ENCODE measurements around the gene UAP1L1.
A peak's percentile ranks its signal among the peaks of the same experiment; 100 is the strongest.
"Not testable (repeated sequence)": the region's sequence is repeated elsewhere in the genome, so short reads cannot be mapped to it uniquely, and the experiment has no call there.

The UAP1L1 gene

GRCh38 chr9:137056739-137057415 is 20.4 kb upstream of the UAP1L1 start:
- no peak for DNase-seq (ENCODE audit: low spot score)

- no peak for DNase-seq (ENCODE audit: low spot score)
These were observed 19.8 kb upstream of the UAP1L1 start for GRCh38 chr9:137057545-137057944.

DNA sequence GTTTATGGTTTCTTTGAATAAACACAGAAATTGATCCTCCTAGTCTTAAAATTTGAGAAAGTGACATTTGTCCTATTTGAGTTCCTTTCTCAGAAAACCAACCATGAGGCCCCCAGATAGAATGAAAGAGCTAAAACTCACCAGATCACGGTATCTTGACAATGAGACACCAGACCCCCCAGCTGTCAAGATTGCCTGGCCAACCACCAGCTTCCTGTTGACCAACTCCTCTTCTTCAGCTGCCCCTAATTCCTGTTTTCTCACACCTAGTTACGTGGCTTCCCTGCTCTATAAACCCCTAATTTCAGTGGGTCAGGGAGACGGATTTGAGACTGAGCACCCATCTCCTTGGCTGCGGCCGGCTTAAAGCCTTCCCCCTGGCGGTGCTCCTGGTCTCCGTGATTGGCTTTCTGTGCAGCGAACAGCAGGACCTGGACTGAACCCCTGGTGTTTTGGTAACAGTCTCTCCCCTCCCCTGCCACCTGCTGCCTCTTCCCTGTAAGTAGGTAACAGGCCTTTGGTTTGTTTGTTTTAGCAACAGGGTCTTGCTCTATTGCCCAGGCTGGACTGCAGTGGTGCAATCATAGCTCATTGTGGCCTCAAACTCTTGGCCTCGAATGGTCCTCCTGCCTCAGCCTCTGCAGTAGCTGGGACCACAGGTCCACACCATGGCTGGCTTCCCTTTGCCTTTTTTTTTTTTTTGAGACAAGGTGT is 18.6 kb upstream of the UAP1L1 start:
- no peak for DNase-seq (ENCODE audit: low spot score)

GRCh38 chr9:137062384-137062783 is 14.9 kb upstream of the UAP1L1 start:
- DNase-seq (ENCODE audit: low spot score): no peak

DNA sequence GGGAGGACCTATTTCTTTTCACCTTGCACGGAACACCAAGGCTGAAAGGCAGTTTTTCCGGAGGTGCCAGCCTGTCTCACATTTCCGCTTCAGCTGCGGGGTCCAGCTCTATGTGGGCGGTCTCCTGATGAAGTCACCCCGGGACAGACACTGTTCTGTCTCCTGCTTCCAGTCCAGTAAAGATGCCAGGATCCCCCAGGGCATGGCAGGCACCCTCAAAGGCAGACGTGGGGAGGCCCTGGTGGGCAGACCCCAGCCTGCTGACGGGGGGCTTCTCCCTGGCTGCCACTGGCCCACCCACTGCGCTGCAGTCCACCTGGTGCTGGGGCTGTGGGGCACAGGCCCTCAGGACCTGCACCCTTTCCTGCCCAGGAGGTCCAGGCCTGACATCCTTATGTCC is 14.5 kb upstream of the UAP1L1 start:
- not testable (repeated sequence) for DNase-seq (ENCODE audit: low spot score)

DNA sequence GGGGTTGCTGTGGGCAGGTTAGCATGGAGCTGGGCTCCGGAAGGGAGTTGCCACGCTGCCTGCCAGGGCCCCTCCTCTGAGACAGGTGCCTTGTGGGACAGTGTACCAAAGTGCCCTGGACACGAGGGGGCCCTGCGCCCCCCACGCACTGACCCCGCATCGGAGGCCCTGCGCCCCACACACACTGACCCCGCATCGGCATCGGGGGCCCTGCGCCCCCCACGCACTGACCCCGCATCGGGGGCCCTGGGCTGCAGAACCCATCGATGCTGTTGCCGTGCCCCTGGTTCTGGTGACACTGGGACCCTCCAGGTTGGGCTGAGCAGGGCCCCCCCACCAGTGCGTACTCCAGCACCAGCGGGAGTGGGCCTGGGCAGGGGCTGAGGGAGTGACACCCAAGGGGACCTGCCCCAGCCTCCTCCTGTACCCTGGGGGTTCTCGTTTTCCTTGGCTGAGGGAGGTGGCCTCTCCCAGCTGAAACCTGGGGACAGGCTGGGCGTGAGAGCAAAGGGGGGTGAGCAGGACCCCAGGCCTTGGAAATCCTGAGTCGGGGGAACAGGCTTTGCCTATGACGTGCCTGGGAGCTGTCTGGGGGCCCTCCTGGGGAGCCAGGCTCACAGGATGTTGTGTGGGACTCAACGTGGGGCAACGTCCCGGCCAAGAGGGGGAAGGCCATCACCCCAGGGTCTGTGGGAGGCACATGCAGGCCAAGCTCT is 13.8 kb upstream of the UAP1L1 start:
- DNase-seq (ENCODE audit: low spot score): no peak

GRCh38 chr9:137064027-137064879 is 13.1 kb upstream of the UAP1L1 start:
- peak; percentile 64 for DNase-seq (ENCODE audit: low spot score)

DNA sequence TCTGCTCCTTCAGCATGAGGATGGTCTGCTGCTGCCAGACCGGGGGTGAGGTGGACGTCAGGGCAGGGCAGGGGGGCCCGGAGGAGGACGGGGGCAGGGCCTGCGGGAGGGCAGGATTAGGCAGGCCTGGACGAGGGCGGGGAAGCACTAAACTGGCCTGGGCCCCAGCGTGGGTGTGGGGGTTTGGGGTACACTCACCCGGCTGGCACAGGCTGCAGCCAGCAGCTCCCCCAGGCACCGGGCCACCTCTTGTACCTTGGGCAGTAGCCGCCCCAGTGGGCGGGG is 12.5 kb upstream of the UAP1L1 start:
- no peak for DNase-seq (ENCODE audit: low spot score)

- DNase-seq (ENCODE audit: low spot score): no peak
These were observed 11.9 kb upstream of the UAP1L1 start for GRCh38 chr9:137065336-137065967.

DNA sequence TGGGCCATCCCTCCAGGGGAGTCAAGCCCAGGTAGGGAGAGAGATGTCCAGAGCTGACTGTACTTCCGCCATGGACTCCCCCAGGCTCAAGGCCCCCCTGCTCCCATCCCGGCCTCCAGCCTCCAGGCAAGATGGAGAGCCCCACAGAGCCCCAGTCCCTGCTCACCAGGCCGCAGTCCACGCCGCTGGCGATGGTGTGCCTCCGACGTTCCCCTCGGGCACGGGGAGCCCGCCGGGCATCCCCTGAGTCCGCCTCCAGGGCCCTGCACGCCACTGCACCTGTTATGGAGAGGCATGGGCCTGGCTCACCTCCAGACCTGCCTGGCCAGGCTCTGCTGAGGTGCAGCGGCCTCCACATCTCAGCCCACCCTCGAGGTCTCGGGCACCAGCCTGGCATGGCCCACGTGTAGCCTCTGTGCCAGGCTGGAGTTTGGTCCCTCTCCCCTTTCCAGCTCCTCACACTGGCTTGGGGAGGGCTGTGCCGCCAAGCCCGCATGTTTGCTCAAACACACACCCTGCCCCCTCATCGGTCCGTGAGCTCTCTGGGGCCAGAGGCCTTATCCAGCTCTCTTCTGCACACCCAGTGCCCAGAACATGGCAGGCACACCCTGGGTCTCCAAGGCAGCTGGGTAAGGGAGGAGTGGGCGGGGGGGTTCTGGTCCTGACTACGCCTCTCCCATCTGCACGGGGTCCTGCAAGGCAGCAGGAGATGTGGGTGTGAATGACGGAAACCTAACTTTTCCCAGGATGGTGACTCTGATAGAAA is 11.0 kb upstream of the UAP1L1 start:
- DNase-seq (ENCODE audit: low spot score): no peak

DNA sequence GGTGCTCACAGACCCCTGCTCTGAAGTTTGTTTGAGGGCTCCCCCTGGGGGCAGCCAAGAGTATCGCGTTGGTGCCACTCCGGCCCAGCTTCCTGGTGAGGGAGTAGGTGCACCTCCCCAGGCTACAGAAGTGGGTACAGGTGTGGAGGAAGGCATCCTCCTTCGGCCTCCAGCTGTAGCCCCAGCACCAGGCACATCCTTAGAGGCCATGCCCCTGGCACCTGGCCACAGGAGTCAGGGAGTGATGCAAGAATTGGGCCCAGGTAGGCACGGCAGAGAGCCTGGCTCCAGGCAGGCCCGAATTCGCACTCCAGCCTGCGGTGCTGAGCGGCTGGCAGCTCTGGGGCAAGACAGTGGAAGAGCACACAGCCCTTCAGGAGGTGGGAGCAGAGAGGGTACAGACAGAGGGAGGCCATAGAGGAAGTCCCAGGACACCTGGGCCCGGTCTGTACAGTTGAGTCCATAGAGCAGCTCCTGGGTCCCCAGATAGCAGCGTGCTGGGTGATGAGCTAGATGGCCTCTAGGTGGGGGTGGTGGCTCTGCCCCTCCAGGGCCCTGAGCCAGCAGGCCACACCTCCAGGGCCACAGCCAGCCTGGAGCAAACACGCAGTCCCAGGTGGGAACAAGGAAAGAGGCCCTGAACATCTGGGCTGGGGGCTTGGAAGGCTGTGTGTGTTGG is 9.3 kb upstream of the UAP1L1 start:
- DNase-seq (ENCODE audit: low spot score): peak; percentile 79

- DNase-seq (ENCODE audit: low spot score): no peak
These were observed 8.5 kb upstream of the UAP1L1 start for GRCh38 chr9:137068539-137069507.

DNA sequence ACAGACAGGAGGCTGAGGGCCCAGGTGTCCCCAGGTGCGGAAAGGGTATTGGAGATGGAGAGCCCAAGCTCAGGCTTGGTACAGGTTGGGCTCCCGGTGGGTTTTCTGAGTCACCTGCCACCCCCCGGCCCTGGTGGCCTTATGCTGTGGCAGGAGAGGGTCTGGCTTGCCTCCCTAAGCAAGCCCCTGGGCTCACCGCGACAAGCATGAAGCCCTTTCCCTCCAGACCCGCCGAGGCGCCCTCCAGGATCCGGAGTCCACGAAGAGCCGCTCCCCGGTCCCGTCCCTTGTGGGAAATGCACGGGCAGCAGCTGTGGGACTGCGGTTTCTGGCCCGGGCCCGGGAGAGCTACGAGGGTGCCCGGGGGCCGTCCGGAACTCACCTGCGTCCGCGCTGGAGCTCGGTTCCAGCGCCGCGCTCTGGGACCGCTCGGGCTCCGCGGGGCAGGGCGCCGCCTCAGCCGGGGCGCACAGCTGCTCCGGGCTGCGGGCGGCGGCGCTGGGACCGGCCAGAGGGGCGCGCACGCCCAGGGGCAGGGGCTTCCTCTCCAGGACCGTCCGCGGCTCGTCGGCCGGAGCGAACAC is 7.7 kb upstream of the UAP1L1 start:
- no peak for DNase-seq (ENCODE audit: low spot score)

DNA sequence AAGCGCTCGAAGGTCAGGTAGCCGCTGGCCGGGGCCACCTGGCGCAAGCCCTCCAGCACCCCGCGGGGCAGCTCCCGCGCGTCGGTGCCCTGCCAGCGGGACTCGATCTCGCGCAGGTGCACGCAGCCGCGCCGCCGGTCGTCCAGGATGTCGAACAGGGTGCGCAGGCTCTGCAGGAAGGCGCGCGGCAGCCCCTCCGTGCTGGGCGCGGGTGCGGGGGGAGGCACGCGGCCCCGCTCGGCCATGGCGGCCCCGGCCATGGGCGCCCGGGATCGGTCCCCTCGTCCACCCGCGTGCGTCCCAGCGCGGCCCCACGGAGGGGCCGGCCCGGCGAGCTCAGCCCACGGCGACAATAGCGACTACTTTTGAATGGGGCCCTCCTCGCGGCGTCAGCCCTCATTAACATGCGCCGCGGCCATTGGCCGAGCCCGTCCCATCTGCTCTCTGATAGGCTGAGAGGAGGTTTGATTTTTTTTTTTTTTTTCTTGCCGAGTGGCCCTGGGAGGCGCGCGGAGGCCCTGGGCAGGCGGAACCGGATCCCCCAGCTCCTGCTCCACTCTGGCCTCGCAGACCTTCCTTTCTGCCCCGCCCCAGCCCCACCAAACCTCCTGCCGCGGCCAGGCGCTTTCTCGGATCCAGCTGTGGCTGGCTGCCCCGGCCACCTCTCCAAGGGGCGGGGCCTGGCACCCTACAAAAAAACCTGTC is 7.0 kb upstream of the UAP1L1 start, which contains the start of gene SAPCD2:
SAPCD2 (minus strand) TSS at position 357 of the 705 bp plus-strand sequence; CDS start at position 260, 97 bp downstream.
- peak; percentile 86 for DNase-seq (ENCODE audit: low spot score)

- peak; percentile 42 for DNase-seq (ENCODE audit: low spot score)
These were observed 6.4 kb upstream of the UAP1L1 start for GRCh38 chr9:137070906-137071275.

DNA sequence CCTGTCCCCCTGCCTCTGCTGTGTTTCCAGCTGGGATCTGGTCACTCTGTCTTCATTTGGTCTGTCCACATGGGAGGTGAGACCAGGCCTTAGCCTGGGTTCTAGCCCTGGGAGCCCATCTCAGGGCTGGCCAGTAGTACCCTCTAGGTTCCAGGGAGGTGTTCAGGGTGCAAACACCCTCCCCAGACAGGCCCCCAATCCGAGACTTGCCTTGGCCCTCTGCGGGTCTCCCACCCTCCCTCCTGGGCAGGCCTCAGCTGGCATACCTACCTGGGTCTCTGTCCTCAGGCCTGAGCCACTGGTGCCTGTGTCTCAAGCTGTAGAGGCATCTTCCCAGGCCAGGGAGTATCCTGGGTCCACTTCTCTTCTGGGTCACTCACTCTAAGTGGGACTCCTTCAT is 6.0 kb upstream of the UAP1L1 start:
- DNase-seq (ENCODE audit: low spot score): no peak

DNA sequence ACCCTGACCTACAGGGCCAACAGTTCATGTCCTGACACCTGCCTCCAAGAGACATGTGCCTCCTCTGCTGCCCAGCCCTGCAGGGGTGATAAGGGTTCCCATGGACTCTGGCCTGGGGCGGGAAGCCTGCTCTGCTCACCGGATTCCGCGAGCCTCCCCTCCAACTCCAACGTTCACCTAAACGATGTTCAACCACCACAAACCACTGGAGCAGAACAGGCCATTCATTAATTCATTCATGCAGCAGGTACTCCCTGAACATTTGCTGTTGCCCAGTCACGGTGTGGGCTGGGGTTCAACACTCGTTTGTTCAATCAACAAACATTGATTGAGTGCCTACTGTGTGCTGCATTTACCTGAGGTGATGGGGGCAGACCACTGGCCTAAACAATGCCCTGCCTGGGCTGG is 3.3 kb upstream of the UAP1L1 start:
- no peak for DNase-seq (ENCODE audit: low spot score)

DNA sequence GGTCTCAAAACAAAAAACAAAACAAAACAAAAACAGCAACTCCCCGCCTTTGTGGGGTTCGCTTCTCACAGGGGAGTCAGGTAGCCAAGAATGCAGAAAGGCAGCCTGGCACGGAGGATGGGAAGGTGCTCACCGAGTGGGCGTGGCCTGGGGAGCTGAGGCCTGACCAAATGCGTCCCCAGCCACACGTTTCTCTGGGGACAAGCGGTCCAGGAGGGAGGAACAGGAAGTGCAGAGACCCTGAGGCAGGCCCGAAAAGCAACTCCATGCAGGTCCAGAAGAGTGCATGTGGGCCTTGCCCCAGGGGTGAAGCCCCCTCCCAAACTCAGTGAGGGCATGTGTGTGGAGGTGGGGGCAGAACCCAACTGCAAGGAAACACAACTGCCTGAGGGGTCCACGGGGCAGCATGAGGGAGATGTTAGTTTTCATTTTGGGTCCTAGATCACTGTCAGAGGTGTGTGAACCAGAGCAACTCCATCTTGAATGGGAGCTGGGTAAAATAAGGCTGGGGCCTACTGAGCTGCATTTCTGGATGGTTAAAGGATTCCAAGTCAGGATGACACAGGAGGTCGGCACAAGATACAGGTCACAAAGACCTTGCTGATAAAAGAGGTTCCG is 2.6 kb upstream of the UAP1L1 start:
- no peak for DNase-seq (ENCODE audit: low spot score)
